ENCODE measurements around the gene NT5DC2.

NT5DC2 gene

GRCh38 chr3:52551118-52551517 lies 17.5 kb upstream of the NT5DC2 start:
- Histone ChIP-seq H3K4me3 (no peak overlapping the region), H3K27ac (no peak overlapping the region)
- no peak for TF ChIP-seq CTCF (IDR thresholded peaks at IDR 0.05)
- no peak for DNase-seq (ENCODE audit: low spot score)

GRCh38 chr3:52547143-52547542 lies 13.5 kb upstream of the NT5DC2 start:
- no peak for DNase-seq (ENCODE audit: low spot score)
- TF ChIP-seq CTCF (IDR thresholded peaks at IDR 0.05), result no peak

GRCh38 chr3:52546111-52546901 lies 12.6 kb upstream of the NT5DC2 start:
- Histone ChIP-seq H3K27ac (no peak overlapping the region), H3K4me3 (no peak overlapping the region)
- TF ChIP-seq CTCF (IDR thresholded peaks at IDR 0.05), result no peak
- no peak for DNase-seq (ENCODE audit: low spot score)

More at GRCh38 chr3:52547143-52547542, 13.5 kb upstream of the NT5DC2 start:
- Histone ChIP-seq H3K27ac (no peak overlapping the region), H3K4me3 (no peak overlapping the region)

GRCh38 chr3:52544937-52545336 lies 11.3 kb upstream of the NT5DC2 start:
- H3K27ac ChIP-seq, result no peak overlapping the region
- no peak for TF ChIP-seq CTCF (IDR thresholded peaks at IDR 0.05)

GRCh38 chr3:52541050-52541449 lies 7.4 kb upstream of the NT5DC2 start:
- Histone ChIP-seq H3K27ac (no peak overlapping the region), H3K4me3 (no peak overlapping the region)
- TF ChIP-seq CTCF (IDR thresholded peaks at IDR 0.05), result no peak
- DNase-seq (ENCODE audit: low spot score), result no peak

More at GRCh38 chr3:52544937-52545336, 11.3 kb upstream of the NT5DC2 start:
- no peak overlapping the region for H3K4me3 ChIP-seq
- no peak for DNase-seq (ENCODE audit: low spot score)

GRCh38 chr3:52539010-52539653 lies 5.5 kb upstream of the NT5DC2 start:
- H3K4me3 ChIP-seq, result peak overlapping the region; percentile 91
- no peak overlapping the region for H3K27ac ChIP-seq
- DNase-seq (ENCODE audit: low spot score), result no peak
- TF ChIP-seq CTCF (IDR thresholded peaks at IDR 0.05), result no peak

Data from coronary artery (tissue), 2 donors.